ENCODE data around the gene NFKBIL1. TPM values are rescaled to one million over a fixed set of nuclear protein-coding genes. Genes with fewer than 3 reads are reported as not detected.

NFKBIL1 gene
- total RNA-seq, 2 experiments from 2014 or later = 11.3 to 13.0 TPM

- POLR2A ChIA-PET = interaction anchor here (1.1 to 35.7 kb wide), 5 partner anchors 8 to 61 kb away, joined by 4 to 1181 read pairs (median 6); partner anchors contain the start of genes LST1, LTA, LTB and MICB
- intact Hi-C loops (cut with micrococcal nuclease) = loop anchor here (2.0 kb wide), 1 partner anchor 17 kb away; the partner anchor contains the start of gene TNF
- peaks cover 76% of the 10 kb centered on the region for H3K4me1 Mint-ChIP-seq (ENCODE audit: low read depth)
- TF ChIP-seq, protein P1, sequence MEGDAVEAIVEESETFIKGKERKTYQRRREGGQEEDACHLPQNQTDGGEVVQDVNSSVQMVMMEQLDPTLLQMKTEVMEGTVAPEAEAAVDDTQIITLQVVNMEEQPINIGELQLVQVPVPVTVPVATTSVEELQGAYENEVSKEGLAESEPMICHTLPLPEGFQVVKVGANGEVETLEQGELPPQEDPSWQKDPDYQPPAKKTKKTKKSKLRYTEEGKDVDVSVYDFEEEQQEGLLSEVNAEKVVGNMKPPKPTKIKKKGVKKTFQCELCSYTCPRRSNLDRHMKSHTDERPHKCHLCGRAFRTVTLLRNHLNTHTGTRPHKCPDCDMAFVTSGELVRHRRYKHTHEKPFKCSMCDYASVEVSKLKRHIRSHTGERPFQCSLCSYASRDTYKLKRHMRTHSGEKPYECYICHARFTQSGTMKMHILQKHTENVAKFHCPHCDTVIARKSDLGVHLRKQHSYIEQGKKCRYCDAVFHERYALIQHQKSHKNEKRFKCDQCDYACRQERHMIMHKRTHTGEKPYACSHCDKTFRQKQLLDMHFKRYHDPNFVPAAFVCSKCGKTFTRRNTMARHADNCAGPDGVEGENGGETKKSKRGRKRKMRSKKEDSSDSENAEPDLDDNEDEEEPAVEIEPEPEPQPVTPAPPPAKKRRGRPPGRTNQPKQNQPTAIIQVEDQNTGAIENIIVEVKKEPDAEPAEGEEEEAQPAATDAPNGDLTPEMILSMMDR (IDR thresholded peaks at IDR 0.05) = no peak
- no peak for DNase-seq
- H3K4me3 Mint-ChIP-seq = peak overlapping the region; percentile 56
- CTCF ChIA-PET = interaction anchor here (1.5 to 56.2 kb wide), 3 partner anchors 11 to 34 kb away, joined by 7 to 2542 read pairs (median 45); partner anchors contain the start of genes ATP6V1G2, LST1, LTA and LTB
- H3K36me3 Mint-ChIP-seq (ENCODE audit: low read depth) = peaks cover 41% of the 10 kb centered on the region
- peak overlapping the region; percentile 90 for H3K27ac Mint-ChIP-seq
- no peaks in the 10 kb centered on the region for H3K27me3 Mint-ChIP-seq
- H3K9me3 Mint-ChIP-seq = no peaks in the 10 kb centered on the region
- ATAC-seq = no peak
These were observed 10.9 kb downstream of the NFKBIL1 start for GRCh38 chr6:31558318-31558625.

DNA sequence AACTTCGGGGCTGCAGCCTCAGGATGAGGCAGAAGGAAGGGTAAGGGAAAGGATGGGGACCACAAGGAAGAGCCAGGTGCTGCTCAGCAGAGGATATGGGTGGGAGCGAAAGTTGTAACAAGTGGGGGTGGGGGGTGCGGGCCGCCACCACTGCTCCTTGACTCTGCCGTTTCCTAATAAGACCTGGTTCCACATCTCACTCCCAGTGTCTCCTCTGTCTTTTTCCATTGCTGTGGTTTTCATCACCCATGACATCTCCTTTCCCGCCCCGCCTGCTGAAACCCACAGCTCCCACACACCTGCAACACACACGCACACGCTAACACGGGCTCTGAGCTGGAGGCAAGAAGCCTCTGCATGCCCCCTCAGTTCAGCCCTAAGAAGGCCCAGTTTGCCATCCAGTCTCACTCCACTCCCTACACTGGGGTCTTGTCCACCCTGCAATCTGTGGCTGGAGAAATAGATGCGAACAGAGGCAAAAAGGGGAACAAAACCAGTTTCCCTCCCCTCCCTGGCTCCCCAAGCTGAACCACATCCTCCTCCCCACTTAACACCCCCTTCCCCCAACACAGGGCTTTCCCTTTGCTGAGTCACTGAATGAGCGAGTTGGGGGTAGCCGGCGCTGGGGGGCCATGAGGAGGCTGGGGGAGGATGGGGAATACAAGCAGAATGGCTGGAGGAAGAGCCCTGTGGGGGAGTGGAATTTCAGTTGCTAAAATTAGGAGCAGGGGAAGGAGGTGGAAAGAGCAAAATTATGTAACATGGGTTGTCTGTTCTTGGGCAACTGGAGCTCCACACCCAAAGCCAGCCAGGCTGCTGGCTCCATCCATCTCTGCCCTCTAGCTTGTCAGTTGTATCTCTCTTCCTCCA is 11.5 kb downstream of the NFKBIL1 start:
- DNase-seq = peak; percentile 85
- Mint-ChIP-seq H3K36me3 (ENCODE audit: low read depth) (peaks cover 45% of the 10 kb centered on the region), H3K9me3 (no peaks in the 10 kb centered on the region), H3K27ac (peak overlapping the region; percentile 90), H3K4me1 (ENCODE audit: low read depth) (peaks cover 80% of the 10 kb centered on the region), H3K27me3 (no peaks in the 10 kb centered on the region), H3K4me3 (peak overlapping the region; percentile 56)
- TF ChIP-seq, protein P1 (IDR thresholded peaks at IDR 0.05) = no peak
- ChIA-PET POLR2A (interaction anchor here (1.1 to 35.7 kb wide), 7 partner anchors 7 to 93 kb away, joined by 3 to 1181 read pairs (median 4); partner anchors contain the start of genes BAG6, LST1, LTA and LTB), CTCF (interaction anchor here (1.5 to 56.2 kb wide), 5 partner anchors 8 to 33 kb away, joined by 5 to 2542 read pairs (median 25); partner anchors contain the start of genes ATP6V1G2, LST1, LTA and LTB)
- intact Hi-C loops (cut with micrococcal nuclease) = loop anchor here (1.0 to 2.0 kb wide), 2 partner anchors 9 to 16 kb away; partner anchors contain the start of gene TNF
- ATAC-seq = peak; percentile 54

DNA sequence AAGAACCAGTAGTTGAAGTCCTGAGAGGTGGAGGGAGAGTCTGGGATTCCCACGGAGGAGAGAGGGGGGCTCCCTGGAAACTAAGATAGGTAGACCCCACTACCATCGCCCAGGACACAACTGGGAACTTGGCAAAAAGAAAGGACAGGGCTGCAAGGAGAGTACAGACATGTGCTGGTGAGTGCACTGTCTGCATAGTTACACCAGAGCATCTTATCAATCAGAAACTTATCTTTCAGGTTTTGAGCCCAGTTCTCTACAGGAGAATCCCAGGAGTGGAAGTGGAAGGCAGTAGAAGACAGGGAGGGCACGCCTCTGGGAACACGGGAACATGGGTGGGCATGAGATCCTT is 12.2 kb downstream of the NFKBIL1 start:
- TF ChIP-seq, protein P1 (IDR thresholded peaks at IDR 0.05) = no peak
- CTCF ChIA-PET = interaction anchor here (1.5 to 56.2 kb wide), 5 partner anchors 9 to 32 kb away, joined by 5 to 2542 read pairs (median 25); partner anchors contain the start of genes ATP6V1G2, LST1, LTA and LTB
- H3K4me1 Mint-ChIP-seq (ENCODE audit: low read depth) = peaks cover 76% of the 10 kb centered on the region
- no peaks in the 10 kb centered on the region for H3K9me3 Mint-ChIP-seq
- intact Hi-C loops (cut with micrococcal nuclease) = loop anchor here (1.0 to 2.0 kb wide), 2 partner anchors 9 to 15 kb away; partner anchors contain the start of gene TNF
- peak overlapping the region; percentile 90 for H3K27ac Mint-ChIP-seq
- no peak for DNase-seq
- peak overlapping the region; percentile 56 for H3K4me3 Mint-ChIP-seq
- POLR2A ChIA-PET = interaction anchor here (1.2 to 35.7 kb wide), 7 partner anchors 8 to 93 kb away, joined by 3 to 1181 read pairs (median 5); partner anchors contain the start of genes BAG6, DDX39B, LST1 and LTA
- H3K27me3 Mint-ChIP-seq = no peaks in the 10 kb centered on the region
- peak; percentile 34 for ATAC-seq
- H3K36me3 Mint-ChIP-seq (ENCODE audit: low read depth) = peaks cover 45% of the 10 kb centered on the region

GRCh38 chr6:31559958-31560696 is 12.7 kb downstream of the NFKBIL1 start:
- Mint-ChIP-seq H3K9me3 (no peaks in the 10 kb centered on the region), H3K4me1 (ENCODE audit: low read depth) (peaks cover 78% of the 10 kb centered on the region), H3K27me3 (no peaks in the 10 kb centered on the region), H3K27ac (peak overlapping the region; percentile 90), H3K4me3 (peak overlapping the region; percentile 56), H3K36me3 (ENCODE audit: low read depth) (peaks cover 49% of the 10 kb centered on the region)
- intact Hi-C loops (cut with micrococcal nuclease) = loop anchor here (1.0 to 10.0 kb wide), 3 partner anchors 8 to 265 kb away; partner anchors contain the start of genes HSPA1B and TNF
- ATAC-seq = peak; percentile 69
- TF ChIP-seq, protein P1 (IDR thresholded peaks at IDR 0.05) = no peak
- peak; percentile 86 for DNase-seq
- POLR2A ChIA-PET = interaction anchor here (1.2 to 35.7 kb wide), 7 partner anchors 9 to 92 kb away, joined by 3 to 1181 read pairs (median 8); partner anchors contain the start of genes BAG6, DDX39B, LST1 and LTA
- CTCF ChIA-PET = interaction anchor here (0.6 to 56.2 kb wide), 6 partner anchors 9 to 38 kb away, joined by 3 to 2542 read pairs (median 16); partner anchors contain the start of genes ATP6V1G2, LST1, LTA and LTB

All from activated CD8-positive, alpha-beta T cell treated with anti-CD3 and anti-CD28 coated beads for 36 hours (primary cell).